Activated CD8-positive, alpha-beta T cell treated with anti-CD3 and anti-CD28 coated beads, Interleukin-2, amount 10 ng/mL, durations not matched to agents 7 days and 5 days (primary cell): ENCODE results near the gene RASGEF1C. TPM values are rescaled to one million over a fixed set of nuclear protein-coding genes. Genes with fewer than 3 reads are reported as not detected.
A peak's percentile ranks its signal among the peaks of the same experiment; 100 is the strongest.

Experiments used
- ATAC-seq: fragments of 150-1000 bp; cut with Tn5 transposase; one replicate; pipeline ENCODE4 v1.10.0; 2021; ENCODE audit warnings: moderate library complexity
- CTCF ChIA-PET: fragments of 350-600 bp; sonication (Branson Sonifier 250); formaldehyde crosslinking; loops from one replicate; lab custom pipeline; 2021; ENCODE audit warnings: antibody characterized with exemption; lab: Charles Lee
- POLR2A ChIA-PET: fragments of 350-600 bp; sonication (Branson Sonifier 250); formaldehyde crosslinking; loops from one replicate; lab custom pipeline; 2021; ENCODE audit warnings: antibody characterized with exemption; lab: Charles Lee
- DNase-seq: peaks from one replicate; pipeline ENCODE4 v3.0.0-alpha.2; 2020
- H3K27ac Mint-ChIP-seq: one replicate; pipeline ENCODE4 v1.8.0; 2021; ENCODE audit warnings: mild to moderate bottlenecking, mixed read lengths
- H3K27me3 Mint-ChIP-seq: one replicate; pipeline ENCODE4 v1.8.0; 2021; ENCODE audit warnings: low read depth, mixed read lengths
- H3K36me3 Mint-ChIP-seq: one replicate; pipeline ENCODE4 v1.8.0; 2021; ENCODE audit warnings: low read depth, mixed read lengths
- H3K4me1 Mint-ChIP-seq: one replicate; pipeline ENCODE4 v1.8.0; 2021; ENCODE audit warnings: low read depth, mixed read lengths
- H3K4me3 Mint-ChIP-seq: one replicate; pipeline ENCODE4 v1.8.0; 2021; ENCODE audit warnings: mild to moderate bottlenecking, mixed read lengths
- H3K9me3 Mint-ChIP-seq: one replicate; pipeline ENCODE4 v1.8.0; 2022; ENCODE audit warnings: mixed read lengths; ENCODE audit not compliant: insufficient read depth
- total RNA-seq, 2 experiments: library from RNA; stranded (reverse); gene quantifications; one replicate each; pipeline ENCODE4 v1.2.3, GENCODE V29; 2021

The RASGEF1C gene
- total RNA-seq, 2 experiments from 2014 or later = not detected

- DNase-seq (no peak), ATAC-seq (no peak)
- H3K4me1 Mint-ChIP-seq = peaks cover 35% of the 10 kb centered on the region
- POLR2A ChIA-PET = no interaction called here
- no peaks in the 10 kb centered on the region for H3K9me3 Mint-ChIP-seq
- H3K27me3 Mint-ChIP-seq = peaks cover 26% of the 10 kb centered on the region
- no peak overlapping the region for H3K4me3 Mint-ChIP-seq
- no peaks in the 10 kb centered on the region for H3K36me3 Mint-ChIP-seq
- CTCF ChIA-PET = no interaction called here
- H3K27ac Mint-ChIP-seq = no peak overlapping the region
Measured at GRCh38 chr5:180083529-180084060, 125.4 kb downstream of the RASGEF1C start.

- no peak overlapping the region for H3K27ac Mint-ChIP-seq
- DNase-seq = no peak
- no peak for ATAC-seq
- H3K4me1 Mint-ChIP-seq = peaks cover 35% of the 10 kb centered on the region
- H3K27me3 Mint-ChIP-seq = peaks cover 32% of the 10 kb centered on the region
- POLR2A ChIA-PET = no interaction called here
- H3K36me3 Mint-ChIP-seq = no peaks in the 10 kb centered on the region
- no peak overlapping the region for H3K4me3 Mint-ChIP-seq
- H3K9me3 Mint-ChIP-seq = no peaks in the 10 kb centered on the region
- CTCF ChIA-PET = interaction anchor here (6.2 kb wide), 1 partner anchor 8 kb away, joined by 33 read pairs; no protein-coding TSS in a partner anchor
Measured at GRCh38 chr5:180082633-180083420, 126.2 kb downstream of the RASGEF1C start.

- Mint-ChIP-seq H3K27ac (no peak overlapping the region), H3K4me1 (peaks cover 29% of the 10 kb centered on the region), H3K9me3 (no peaks in the 10 kb centered on the region), H3K27me3 (peaks cover 32% of the 10 kb centered on the region), H3K4me3 (no peak overlapping the region), H3K36me3 (no peaks in the 10 kb centered on the region)
- ChIA-PET POLR2A (no interaction called here), CTCF (interaction anchor here (6.2 kb wide), 1 partner anchor 9 kb away, joined by 33 read pairs; no protein-coding TSS in a partner anchor)
- DNase-seq (no peak), ATAC-seq (no peak)
Measured at GRCh38 chr5:180081481-180081880, 127.5 kb downstream of the RASGEF1C start.

GRCh38 chr5:180080486-180081280 lies 128.3 kb downstream of the RASGEF1C start:
- Mint-ChIP-seq H3K4me1 (peaks cover 23% of the 10 kb centered on the region), H3K36me3 (no peaks in the 10 kb centered on the region), H3K9me3 (no peaks in the 10 kb centered on the region), H3K4me3 (peak overlapping the region; percentile 16), H3K27me3 (peaks cover 32% of the 10 kb centered on the region), H3K27ac (no peak overlapping the region)
- CTCF ChIA-PET = interaction anchor here (2.1 to 6.2 kb wide), 2 partner anchors 10 to 279 kb away, joined by 6 to 33 read pairs; no protein-coding TSS in a partner anchor
- POLR2A ChIA-PET = no interaction called here
- ATAC-seq (peak; percentile 9), DNase-seq (peak; percentile 48)

- Mint-ChIP-seq H3K27ac (no peak overlapping the region), H3K4me3 (peak overlapping the region; percentile 16), H3K27me3 (peaks cover 33% of the 10 kb centered on the region), H3K9me3 (no peaks in the 10 kb centered on the region), H3K36me3 (no peaks in the 10 kb centered on the region), H3K4me1 (peaks cover 21% of the 10 kb centered on the region)
- no peak for DNase-seq
- POLR2A ChIA-PET = interaction anchor here (0.6 to 1.0 kb wide), 2 partner anchors 10 to 54 kb away, joined by 3 read pairs; no protein-coding TSS in a partner anchor
- CTCF ChIA-PET = interaction anchor here (2.1 to 6.2 kb wide), 2 partner anchors 11 to 278 kb away, joined by 6 to 33 read pairs; no protein-coding TSS in a partner anchor
- ATAC-seq = peak; percentile 21
Measured at GRCh38 chr5:180079702-180080466, 129.1 kb downstream of the RASGEF1C start.

DNA sequence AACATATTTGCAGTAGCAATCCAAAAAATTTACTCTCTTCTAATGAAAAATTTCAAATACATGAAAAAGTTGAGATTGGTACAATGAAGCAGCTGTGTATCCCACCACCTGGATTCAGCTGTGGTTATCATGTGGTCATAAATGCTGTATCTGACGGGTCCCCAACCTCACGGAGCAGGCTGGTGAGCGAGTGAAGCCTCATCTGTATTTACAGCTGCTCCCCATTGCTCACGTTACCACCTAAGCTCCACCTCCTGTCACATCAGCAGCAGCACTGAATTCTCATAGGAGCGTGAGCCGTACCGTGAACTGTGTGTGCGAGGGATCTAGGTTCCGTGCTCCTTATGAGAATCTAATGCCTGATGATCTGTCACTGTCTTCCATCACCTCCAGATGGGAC lies 130.7 kb downstream of the RASGEF1C start:
- ChIA-PET CTCF (interaction anchor here (6.2 kb wide), 1 partner anchor 12 kb away, joined by 33 read pairs; no protein-coding TSS in a partner anchor), POLR2A (no interaction called here)
- ATAC-seq = no peak
- Mint-ChIP-seq H3K27ac (no peak overlapping the region), H3K9me3 (no peaks in the 10 kb centered on the region), H3K4me1 (peaks cover 21% of the 10 kb centered on the region), H3K36me3 (no peaks in the 10 kb centered on the region), H3K27me3 (peaks cover 40% of the 10 kb centered on the region), H3K4me3 (no peak overlapping the region)
- no peak for DNase-seq

- POLR2A ChIA-PET = no interaction called here
- no peaks in the 10 kb centered on the region for H3K36me3 Mint-ChIP-seq
- DNase-seq (no peak), ATAC-seq (no peak)
- no peak overlapping the region for H3K4me3 Mint-ChIP-seq
- H3K27ac Mint-ChIP-seq = no peak overlapping the region
- peaks cover 21% of the 10 kb centered on the region for H3K4me1 Mint-ChIP-seq
- no peaks in the 10 kb centered on the region for H3K9me3 Mint-ChIP-seq
- CTCF ChIA-PET = interaction anchor here (1.2 to 6.2 kb wide), 2 partner anchors 13 to 33 kb away, joined by 3 to 33 read pairs; no protein-coding TSS in a partner anchor
- H3K27me3 Mint-ChIP-seq = peaks cover 39% of the 10 kb centered on the region
Measured at GRCh38 chr5:180077594-180078284, 131.3 kb downstream of the RASGEF1C start.

DNA sequence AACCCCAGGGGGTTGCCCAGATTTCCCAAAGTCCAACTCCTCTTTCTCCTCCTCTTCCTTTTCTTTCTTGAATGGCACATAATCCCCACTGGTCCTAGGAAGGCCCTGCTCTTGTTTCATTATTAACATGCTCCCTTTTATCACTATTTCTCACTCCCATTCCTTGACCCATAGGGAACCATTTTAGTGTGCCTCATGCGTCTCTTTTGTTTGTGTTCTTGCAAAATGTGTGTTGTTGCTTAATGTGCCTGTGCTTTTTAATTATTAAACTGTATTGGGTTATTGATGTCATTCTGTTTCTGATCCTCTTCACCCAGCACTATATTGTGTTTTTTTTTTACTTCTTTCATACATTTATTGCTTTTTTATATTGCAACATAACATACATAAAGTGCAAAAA lies 133.3 kb downstream of the RASGEF1C start:
- H3K4me1 Mint-ChIP-seq = peaks cover 23% of the 10 kb centered on the region

GRCh38 chr5:180074462-180074861 lies 134.5 kb downstream of the RASGEF1C start:
- ATAC-seq = no peak
- H3K27ac Mint-ChIP-seq = no peak overlapping the region
- no peak for DNase-seq
- H3K4me3 Mint-ChIP-seq = no peak overlapping the region
- peaks cover 2% of the 10 kb centered on the region for H3K36me3 Mint-ChIP-seq
- no peaks in the 10 kb centered on the region for H3K9me3 Mint-ChIP-seq
- H3K4me1 Mint-ChIP-seq = peaks cover 26% of the 10 kb centered on the region
- POLR2A ChIA-PET = interaction anchor here (0.6 kb wide), 1 partner anchor 152 kb away, joined by 6 read pairs; no protein-coding TSS in a partner anchor
- H3K27me3 Mint-ChIP-seq = peaks cover 40% of the 10 kb centered on the region
- CTCF ChIA-PET = no interaction called here

More for the DNA sequence above, 133.3 kb downstream of the RASGEF1C start:
- Mint-ChIP-seq H3K9me3 (no peaks in the 10 kb centered on the region), H3K36me3 (peaks cover 2% of the 10 kb centered on the region), H3K27me3 (peaks cover 39% of the 10 kb centered on the region), H3K27ac (no peak overlapping the region), H3K4me3 (no peak overlapping the region)
- DNase-seq (no peak), ATAC-seq (no peak)
- ChIA-PET POLR2A (no interaction called here), CTCF (no interaction called here)

DNA sequence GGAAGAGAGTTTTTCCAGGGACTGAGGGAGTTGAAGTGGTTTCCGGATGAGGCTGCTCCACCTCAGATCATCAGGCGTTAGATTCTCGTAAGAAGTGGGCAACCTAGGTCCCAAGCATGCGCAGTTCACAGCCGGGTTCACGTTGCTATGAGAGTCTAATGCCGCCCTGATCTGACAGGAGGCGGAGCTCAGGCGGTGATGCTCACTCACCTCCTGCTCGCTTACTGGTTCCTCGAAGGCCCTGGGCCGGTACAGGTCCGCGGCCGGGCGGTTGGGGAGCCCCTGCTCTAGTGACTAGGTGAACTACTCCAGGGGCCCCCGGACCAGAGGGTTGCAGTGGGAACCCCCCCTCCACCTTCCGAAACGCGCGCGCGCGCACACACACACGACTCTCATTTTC lies 136.5 kb downstream of the RASGEF1C start:
- DNase-seq = no peak
- POLR2A ChIA-PET = no interaction called here
- H3K36me3 Mint-ChIP-seq = peaks cover 2% of the 10 kb centered on the region
- H3K9me3 Mint-ChIP-seq = no peaks in the 10 kb centered on the region
- peaks cover 21% of the 10 kb centered on the region for H3K4me1 Mint-ChIP-seq
- H3K27ac Mint-ChIP-seq = no peak overlapping the region
- peaks cover 31% of the 10 kb centered on the region for H3K27me3 Mint-ChIP-seq
- peak overlapping the region; percentile 65 for H3K4me3 Mint-ChIP-seq
- no peak for ATAC-seq
- CTCF ChIA-PET = no interaction called here

DNA sequence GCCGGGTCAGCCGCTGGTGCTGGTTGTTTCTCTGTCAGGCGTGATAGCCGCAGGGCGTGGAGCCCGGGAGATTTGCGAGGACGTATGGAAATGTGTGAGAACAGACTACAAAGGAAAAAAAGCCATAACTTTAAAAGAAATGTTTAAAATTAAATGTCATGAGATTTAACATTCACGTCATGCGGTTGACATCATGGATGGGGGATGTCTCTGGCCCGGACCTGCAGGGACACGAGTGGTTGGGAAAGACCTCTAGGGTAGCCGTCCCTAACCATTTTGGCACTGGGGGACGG lies 136.8 kb downstream of the RASGEF1C start:
- H3K4me3 Mint-ChIP-seq = peak overlapping the region; percentile 65
- peaks cover 2% of the 10 kb centered on the region for H3K36me3 Mint-ChIP-seq
- ATAC-seq (no peak), DNase-seq (no peak)
- no peak overlapping the region for H3K27ac Mint-ChIP-seq
- peaks cover 21% of the 10 kb centered on the region for H3K4me1 Mint-ChIP-seq
- ChIA-PET POLR2A (no interaction called here), CTCF (no interaction called here)
- peaks cover 31% of the 10 kb centered on the region for H3K27me3 Mint-ChIP-seq
- no peaks in the 10 kb centered on the region for H3K9me3 Mint-ChIP-seq
